ENCODE data around the gene KRTAP9-9.
"Not testable (repeated sequence)": the region's sequence is repeated elsewhere in the genome, so short reads cannot be mapped to it uniquely, and the experiment has no call there.

Gene KRTAP9-9

DNA sequence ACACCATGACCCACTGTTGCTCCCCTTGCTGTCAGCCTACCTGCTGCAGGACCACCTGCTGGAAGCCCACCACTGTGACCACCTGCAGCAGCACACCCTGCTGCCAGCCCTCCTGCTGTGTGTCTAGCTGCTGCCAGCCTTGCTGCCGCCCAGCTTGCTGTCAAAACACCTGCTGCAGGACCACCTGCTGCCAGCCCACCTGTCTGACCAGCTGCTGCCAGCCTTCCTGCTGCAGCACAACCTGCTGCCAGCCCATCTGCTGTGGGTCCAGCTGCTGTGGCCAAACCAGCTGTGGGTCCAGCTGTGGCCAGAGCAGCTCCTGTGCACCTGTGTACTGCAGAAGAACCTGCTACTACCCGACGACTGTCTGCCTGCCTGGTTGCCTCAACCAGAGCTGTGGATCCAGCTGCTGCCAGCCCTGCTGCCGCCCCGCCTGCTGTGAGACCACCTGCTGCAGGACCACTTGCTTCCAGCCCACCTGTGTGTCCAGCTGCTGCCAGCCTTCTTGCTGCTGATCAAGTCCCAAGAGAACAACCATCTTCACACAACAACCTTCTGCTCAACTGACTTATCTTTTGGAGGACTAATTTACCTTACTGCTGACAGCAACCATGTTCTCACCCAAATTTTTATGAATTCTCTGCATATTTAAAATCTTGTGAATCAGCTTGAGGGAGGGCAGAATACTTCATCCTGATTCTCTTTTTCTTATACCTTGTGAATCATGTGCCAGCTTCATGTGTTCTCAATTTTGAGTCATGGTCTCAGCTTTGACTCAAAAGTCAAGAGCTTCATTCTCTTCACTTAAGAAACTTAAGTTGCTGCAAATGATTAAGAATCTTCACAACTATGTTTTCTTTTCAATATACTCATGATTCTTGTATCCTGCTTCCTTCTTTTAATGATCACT, at the start of gene KRTAP9-9:
TSS of gene KRTAP9-9 (plus strand) at position 4 of the 910 bp plus-strand sequence.
- DNase-seq (ENCODE audit: low spot score): not testable (repeated sequence)

DNA sequence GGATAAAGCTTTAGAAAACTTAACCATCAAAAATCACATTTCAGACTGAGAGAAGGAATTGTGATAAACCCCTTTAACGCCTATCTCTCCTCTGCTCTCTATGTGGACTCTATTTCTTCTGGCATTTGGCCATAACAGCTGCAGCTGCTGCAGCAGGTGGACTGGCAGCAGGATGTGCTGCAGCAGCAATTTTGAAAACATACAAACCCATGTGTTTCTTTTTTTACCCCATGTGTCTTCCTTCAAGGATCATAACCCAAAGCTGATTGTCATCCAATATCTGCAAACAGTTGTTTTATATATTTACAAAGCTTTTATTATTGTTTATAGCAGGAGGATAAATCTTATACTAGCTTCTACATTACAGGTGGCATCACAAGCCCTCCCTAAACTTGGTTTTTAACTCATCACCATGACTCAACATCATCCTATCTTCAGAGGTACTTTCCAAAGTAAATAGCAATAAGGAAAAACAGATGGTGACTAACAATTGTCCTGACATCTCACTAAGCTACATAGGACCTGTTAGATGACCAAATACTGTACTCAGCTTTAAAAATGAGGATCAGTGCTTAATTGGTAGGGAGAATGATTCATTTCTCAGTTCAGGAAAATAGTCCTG, 43.2 kb upstream of the KRTAP9-9 start:
- DNase-seq (ENCODE audit: low spot score): no peak

DNA sequence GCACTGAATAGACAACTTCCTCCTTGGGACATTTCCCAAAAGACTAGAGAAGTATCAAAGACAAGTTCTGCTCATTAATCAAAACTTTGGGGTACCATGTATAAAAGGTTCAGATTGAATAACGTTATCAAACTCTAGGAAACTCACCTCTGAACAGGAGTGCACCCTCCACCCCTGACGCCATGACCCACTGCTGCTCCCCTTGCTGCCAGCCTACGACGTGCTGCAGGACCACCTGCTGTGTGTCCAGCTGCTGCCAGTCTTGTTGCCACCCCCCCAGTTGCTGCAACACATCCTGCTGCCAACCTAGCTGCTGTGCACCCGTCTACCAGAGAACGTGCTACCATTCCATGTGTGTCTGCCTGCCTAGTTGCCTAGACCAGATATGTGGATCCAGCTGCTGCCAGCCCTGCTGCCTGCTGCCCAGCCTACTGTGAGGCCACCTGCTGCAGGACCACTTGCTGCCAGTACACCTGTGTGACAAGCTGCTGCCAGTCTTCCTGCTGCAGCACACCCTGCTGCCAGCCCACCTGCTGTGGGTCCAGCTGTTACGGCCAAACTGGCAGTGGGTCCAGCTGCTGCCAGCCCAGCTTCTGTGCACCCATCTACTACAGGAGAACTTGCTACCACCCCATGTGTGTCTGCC, 42.5 kb upstream of the KRTAP9-9 start:
- DNase-seq (ENCODE audit: low spot score): no peak

DNA sequence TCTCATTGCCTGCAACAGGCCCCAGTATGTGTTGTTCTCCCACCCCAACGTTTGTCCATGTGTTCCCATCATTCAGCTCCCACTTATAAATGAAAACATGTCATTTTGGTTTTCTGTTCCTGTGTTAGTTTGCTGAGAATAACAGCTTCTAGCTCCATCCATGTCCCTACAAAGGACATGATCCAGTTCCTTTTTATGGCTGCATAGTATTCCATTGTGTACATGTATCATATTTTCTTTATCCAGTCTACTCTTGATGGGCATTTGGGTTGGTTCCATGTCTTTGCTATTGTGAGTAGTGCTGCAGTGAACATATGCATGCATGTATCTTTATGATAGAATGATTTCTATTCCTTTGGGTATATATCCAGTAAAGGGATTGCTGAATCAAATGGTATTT, 39.5 kb upstream of the KRTAP9-9 start:
- no peak for DNase-seq (ENCODE audit: low spot score)

DNA sequence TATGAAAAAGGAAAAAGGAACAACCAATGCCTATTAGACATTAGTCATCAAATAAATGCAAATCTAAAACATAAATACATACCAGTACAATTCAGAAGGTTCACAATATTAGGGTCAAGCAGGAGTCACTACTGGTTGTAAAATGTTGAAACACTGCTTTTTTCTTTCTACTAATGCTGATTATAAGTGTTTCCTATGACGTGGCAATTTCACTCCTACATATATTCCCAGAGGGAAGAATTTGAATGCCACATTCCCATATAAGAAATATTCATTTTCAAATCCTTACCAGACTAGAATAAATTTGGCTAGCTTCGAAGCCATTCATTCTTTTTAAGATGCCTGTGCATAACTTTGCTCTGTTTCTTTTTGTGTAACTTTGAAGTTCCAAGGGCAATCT, 31.4 kb upstream of the KRTAP9-9 start:
- DNase-seq (ENCODE audit: low spot score): no peak

DNA sequence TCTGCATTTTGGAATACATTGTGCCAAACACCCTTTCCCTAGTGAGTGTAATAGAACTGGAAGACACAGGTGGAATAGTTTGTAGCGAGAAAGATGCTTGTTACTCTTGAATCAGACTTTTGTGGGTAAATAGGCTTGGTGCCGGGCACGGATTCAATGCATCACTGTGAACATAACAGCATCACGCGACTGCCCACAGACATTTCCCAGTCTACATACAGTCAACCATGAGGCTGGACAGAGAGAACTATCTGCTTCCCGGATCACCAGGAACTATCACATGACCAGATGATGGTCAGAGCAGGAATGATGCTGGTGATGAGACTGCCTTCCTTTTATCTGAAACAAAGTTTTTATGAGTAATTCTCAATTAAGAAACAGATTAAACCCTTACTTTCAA, 29.1 kb upstream of the KRTAP9-9 start:
- no peak for DNase-seq (ENCODE audit: low spot score)

DNA sequence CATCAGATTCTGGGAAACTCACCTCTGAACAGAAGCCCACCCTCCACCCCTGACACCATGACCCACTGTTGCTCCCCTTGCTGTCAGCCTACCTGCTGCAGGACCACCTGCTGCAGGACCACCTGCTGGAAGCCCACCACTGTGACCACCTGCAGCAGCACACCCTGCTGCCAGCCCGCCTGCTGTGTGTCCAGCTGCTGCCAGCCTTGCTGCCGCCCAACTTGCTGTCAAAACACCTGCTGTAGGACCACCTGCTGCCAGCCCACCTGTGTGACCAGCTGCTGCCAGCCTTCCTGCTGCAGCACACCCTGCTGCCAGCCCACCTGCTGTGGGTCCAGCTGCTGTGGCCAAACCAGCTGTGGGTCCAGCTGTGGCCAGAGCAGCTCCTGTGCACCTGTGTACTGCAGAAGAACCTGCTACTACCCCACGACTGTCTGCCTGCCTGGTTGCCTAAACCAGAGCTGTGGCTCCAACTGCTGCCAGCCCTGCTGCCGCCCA, 28.5 kb upstream of the KRTAP9-9 start, which contains the start of gene KRTAP9-2:
TSS of gene KRTAP9-2 (plus strand) at position 51 of the 498 bp plus-strand sequence. CDS start at position 58, 7 bp downstream.
- DNase-seq (ENCODE audit: low spot score): not testable (repeated sequence)

DNA sequence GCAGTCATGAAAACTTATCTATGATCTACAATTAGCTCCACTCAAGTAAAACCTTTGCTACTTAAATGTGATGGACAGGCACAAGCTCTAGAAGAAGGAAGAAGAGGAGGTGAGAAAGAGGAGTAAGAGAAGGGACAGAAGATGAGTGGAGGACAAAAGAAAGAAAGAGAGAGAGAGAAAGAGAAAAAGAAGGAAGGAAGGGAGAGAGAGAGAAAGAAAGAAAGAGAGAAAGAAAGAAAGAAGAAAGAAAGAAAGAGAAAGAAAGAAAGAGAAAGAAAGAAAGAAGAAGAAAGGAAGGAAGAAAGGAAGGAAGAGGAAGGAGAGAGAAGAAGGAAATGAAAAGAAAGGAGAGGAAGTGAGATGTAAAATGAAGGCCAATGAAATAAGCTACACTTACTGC, 25.1 kb upstream of the KRTAP9-9 start:
- no peak for DNase-seq (ENCODE audit: low spot score)

DNA sequence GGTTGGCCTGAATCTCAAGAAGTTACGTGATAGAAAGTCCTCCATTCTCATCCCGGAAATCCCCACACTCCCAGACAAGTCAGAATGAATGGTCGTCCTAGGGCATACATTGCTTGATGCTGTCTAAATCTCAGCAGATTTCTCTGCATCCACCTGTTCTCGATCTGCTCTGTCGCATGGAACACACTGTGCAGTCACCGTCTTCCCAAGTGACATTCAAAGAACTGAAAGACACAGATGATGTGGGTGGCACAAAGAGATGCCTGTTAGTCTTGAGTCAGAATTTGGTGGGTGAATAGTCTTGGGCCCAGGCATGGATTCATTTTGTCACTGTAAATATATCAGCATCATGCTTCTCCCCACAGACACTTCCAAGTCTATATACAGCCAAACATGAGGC, 23.5 kb upstream of the KRTAP9-9 start:
- DNase-seq (ENCODE audit: low spot score): no peak

DNA sequence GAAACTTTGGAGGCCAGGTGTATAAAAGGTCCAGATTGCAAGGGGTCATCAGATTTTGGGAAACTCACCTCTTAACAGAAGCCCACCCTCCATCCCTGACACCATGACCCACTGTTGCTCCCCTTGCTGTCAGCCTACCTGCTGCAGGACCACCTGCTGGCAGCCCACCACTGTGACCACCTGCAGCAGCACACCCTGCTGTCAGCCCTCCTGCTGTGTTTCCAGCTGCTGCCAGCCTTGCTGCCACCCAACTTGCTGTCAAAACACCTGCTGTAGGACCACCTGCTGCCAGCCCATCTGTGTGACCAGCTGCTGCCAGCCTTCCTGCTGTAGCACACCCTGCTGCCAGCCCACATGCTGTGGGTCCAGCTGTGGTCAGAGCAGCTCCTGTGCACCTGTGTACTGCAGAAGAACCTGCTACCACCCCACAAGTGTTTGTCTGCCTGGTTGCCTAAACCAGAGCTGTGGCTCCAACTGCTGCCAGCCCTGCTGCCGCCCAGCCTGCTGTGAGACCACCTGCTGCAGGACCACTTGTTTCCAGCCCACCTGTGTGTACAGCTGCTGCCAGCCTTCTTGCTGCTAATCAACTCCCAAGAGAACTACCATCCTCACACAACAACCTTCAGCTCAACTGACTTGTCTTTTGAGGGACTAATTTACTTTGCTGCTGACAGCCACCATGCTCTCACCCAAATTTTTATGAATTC, 22.6 kb upstream of the KRTAP9-9 start, which contains the start of gene KRTAP9-3:
TSS of gene KRTAP9-3 (plus strand) at position 51 of the 707 bp plus-strand sequence. CDS start at position 104, 53 bp downstream.
- not testable (repeated sequence) for DNase-seq (ENCODE audit: low spot score)

DNA sequence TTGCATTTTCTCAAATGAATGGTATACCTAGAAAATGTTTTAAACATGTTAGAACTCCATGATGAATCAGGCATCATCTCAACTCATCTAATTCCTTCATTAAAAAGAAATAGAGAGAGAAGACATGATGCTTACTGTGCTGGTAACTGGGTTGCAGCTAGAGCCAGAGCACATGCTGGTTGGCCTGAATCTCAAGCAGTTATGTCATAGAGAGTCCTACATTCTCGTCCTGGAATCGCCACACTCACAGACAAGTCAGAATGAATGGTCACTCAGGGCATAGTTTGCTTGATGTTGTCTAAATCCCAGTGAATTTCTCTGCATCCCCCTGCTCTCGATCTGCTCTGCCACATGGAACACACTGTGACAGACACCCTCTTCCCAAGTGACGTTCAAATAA, 18.1 kb upstream of the KRTAP9-9 start:
- not testable (repeated sequence) for DNase-seq (ENCODE audit: low spot score)

DNA sequence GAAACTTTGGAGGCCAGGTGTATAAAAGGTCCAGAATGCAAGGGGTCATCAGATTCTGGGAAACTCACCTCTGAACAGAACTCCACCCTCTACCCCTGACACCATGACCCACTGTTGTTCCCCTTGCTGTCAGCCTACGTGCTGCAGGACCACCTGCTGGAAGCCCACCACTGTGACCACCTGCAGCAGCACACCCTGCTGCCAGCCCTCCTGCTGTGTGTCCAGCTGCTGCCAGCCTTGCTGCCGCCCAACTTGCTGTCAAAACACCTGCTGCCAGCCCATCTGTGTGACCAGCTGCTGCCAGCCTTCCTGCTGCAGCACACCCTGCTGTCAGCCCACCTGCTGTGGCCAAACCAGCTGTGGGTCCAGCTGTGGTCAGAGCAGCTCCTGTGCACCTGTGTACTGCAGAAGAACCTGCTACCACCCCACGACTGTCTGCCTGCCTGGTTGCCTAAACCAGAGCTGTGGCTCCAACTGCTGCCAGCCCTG, 17.2 kb upstream of the KRTAP9-9 start, which contains the start of gene KRTAP9-8:
TSS of gene KRTAP9-8 (plus strand) at position 51 of the 489 bp plus-strand sequence. CDS start at position 104, 53 bp downstream.
- DNase-seq (ENCODE audit: low spot score): not testable (repeated sequence)

DNA sequence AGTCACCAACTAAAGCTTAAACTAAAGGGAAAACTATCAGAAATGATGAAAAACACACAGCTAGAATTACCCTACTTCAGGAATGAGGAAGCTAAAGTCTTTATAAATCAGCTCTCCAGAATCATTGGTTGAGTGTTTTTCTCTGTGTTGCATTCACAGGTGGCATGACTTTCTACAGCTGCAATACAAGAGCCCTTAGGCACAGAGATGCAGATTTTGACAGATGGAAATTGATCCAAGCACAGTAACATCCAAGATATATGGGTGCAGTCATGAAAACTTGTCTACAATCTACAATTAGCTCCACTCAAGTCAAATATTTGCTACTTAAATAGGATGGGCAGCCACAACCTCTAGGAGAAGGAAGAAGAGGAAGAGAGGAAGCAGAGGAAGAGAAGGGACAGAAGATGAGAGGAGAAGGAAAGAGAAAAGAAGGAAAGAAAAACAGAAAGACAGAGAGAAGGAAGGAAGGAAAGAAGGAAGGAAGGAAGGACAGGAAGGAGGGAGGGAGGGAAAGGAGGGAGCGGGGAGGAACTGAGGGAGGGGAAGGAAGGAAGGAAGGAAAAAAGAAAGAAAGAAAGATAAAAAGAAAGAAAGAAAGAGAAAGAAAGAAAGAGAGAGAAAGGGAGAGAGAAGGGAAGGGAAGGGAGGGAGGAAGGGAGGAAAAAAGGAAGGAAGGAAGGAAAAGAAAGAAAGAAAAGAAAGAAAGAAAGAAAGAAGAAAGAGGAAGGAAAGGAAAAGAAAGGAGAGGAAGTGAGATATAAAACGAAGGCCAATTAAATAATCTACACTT, 8.0 kb upstream of the KRTAP9-9 start:
- DNase-seq (ENCODE audit: low spot score): not testable (repeated sequence)

DNA sequence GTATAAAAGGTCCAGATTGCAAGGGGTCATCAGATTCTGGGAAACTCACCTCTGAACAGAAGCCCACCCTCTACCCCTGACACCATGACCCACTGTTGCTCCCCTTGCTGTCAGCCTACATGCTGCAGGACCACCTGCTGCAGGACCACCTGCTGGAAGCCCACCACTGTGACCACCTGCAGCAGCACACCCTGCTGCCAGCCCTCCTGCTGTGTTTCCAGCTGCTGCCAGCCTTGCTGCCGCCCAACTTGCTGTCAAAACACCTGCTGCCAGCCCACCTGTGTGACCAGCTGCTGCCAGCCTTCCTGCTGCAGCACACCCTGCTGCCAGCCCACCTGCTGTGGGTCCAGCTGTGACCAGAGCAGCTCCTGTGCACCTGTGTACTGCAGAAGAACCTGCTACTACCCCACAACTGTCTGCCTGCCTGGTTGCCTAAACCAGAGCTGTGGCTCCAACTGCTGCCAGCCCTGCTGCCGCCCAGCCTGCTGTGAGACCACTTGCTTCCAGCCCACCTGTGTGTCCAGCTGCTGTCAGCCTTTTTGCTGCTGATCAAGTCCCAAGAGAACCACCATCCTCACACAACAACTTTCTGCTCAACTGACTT, 5.4 kb upstream of the KRTAP9-9 start, which contains the start of gene KRTAP9-4:
TSS of gene KRTAP9-4 (plus strand) at position 51 of the 604 bp plus-strand sequence. CDS start at position 85, 34 bp downstream.
- not testable (repeated sequence) for DNase-seq (ENCODE audit: low spot score)

DNA sequence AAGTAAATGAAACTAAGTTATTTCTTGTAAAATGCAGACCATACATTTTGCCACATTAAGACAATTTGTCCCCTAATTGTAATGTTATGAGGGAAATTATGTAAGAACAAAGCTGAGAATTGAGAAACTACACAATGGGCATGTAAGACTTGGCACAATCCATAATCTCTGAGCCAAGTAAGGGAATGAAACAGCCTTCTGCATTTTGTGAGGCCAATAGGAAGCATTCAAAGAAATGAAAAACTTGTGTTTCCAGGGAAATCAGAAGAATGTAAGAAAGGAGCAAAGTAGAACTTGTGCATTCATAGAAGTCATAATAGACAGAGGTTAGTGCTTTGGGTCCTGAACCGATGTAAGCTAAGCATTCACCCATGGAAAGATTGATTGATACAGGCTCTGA, 3.9 kb upstream of the KRTAP9-9 start:
- no peak for DNase-seq (ENCODE audit: low spot score)

DNA sequence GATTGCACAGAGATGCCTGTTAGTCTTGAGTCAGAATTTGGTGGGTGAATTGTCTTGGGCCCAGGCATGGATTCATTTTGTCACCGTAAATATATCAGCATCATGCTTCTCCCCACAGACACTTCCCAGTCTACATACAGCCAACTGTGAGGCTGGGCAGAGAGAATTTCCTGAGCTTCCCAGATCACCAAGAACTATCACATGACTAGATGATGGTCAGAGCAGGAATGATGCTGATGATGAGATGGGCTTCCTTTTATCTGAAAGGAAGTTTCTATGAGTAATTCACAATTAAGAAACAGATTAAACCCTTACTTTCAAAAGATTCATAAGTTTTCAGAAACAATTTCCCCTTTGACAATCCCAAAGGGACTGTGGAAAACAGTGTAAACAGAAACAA, 323 bp upstream of the KRTAP9-9 start:
- no peak for DNase-seq (ENCODE audit: low spot score)

DNA sequence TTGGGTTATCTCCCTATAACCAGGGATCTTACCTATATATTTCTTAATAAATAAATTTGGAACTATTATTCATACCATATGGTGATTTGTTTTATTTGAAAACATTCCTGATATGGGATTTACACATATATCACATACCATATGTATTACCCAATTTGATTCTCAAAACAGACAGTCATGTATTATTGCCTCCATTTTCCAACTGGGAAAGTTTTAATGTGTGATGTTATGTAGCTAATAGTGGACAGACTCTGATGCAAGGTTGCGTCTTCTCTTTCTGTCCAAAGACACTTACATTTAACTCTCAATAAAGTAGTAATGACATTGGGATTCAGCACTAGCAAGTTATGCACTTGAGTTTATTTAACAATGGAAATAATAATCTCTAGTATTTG, 1.1 kb downstream of the KRTAP9-9 start:
- DNase-seq (ENCODE audit: low spot score): no peak

DNA sequence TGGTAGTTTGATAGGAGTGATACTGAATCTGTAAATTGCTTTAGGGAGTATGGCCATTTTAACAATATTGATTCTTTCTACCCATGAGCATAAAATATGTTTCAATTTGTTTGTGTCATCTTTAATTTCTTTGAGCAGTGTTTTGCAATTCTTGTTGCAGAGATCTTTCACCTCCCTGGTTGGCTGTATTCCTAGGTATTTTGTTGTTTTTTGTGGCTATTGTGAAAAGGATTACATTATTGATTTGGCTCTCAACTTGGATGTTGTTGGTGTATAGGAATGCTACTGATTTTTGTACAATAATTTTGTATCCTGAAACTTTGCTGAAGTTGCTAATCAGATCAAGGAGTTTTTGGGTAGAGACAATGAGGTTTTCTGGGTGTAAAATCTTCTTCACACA, 3.2 kb downstream of the KRTAP9-9 start:
- DNase-seq (ENCODE audit: low spot score): no peak

DNA sequence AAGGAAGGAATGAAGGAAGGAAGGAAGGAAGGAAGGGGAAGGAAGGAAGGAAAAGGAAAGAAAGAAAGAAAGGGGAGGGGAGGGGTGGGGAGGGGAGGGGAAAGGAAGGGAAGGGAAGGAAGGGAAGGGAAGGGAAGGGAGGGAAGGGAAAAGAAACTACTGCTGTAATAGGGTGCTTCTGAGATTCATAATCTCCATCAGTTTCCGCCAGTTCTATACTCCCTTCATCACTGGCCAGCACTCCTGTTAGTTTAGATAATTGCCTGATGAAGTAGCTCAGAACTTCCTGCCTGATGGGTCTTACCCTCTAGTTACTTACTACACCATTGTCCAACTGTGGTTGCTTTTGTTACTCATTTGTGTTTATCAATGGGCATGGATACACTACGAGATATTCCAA, 8.0 kb downstream of the KRTAP9-9 start:
- DNase-seq (ENCODE audit: low spot score): no peak

DNA sequence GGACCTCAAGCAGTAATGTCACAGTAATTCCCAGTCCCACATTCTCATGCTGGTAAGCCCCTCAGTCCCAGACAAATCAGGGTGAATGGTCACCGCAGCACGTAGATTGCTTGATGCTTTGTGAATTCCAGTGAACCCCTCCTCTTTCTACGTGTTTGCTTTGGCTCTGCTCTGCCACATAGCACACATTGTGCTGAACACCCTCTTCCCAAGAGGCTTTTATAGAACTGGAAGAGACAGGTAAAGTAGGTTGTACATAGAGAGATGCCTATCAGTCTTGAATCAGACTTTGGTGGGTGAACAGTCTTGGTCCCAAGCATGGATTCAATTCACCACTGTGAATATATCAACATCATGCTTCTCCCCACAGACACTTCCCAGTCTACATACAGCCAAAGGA, 9.4 kb downstream of the KRTAP9-9 start:
- DNase-seq (ENCODE audit: low spot score): no peak
